Esophagus squamous epithelium (tissue), 4 donors: ENCODE data around the gene KRTAP2-2.

ENCODE experiments used
- POLR2A ChIP-seq, 4 donors: fragments of 450-650 bp; IDR thresholded peaks; one replicate each; pipeline ENCODE4 v1.6.1; 2017; ENCODE audit warnings: antibody characterized with exemption in 4 of 4, mild to moderate bottlenecking in 4 of 4, moderate library complexity in 3 of 4
- TF ChIP-seq, protein P1 (sequence below), 6 experiments: fragments of 450-650 bp in 4 of 6; fragments of 200-600 bp in 2 of 6; sonication (generic) in 2 of 6; IDR thresholded peaks; one replicate each; pipeline ENCODE4 v1.5.1; 2016 to 2019; ENCODE audit warnings: antibody characterized with exemption in 6 of 6, mild to moderate bottlenecking in 4 of 6, moderate library complexity in 4 of 6

DNA sequence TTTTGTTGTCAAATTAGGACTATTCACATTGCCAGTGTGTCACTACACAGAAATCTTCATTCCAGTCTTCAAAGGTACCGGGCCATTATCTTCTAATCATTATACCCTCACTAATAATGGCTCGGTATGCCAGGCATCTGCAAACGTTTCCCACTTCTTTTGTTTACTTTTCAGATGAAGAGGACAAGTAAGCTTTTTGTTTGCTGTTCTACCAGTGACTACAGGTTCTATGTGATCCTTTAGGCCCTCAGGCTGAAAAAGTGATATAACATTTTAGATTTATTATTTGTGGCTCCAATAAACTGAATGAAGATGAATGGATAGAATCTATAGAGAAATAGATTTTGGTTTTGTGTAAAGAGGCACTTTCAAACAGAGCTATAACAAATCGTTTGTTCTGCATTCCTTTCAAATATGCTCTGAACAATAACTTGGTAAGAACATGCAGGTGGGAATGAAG, 45.7 kb downstream of the KRTAP2-2 start:
- TF ChIP-seq, protein P1, sequence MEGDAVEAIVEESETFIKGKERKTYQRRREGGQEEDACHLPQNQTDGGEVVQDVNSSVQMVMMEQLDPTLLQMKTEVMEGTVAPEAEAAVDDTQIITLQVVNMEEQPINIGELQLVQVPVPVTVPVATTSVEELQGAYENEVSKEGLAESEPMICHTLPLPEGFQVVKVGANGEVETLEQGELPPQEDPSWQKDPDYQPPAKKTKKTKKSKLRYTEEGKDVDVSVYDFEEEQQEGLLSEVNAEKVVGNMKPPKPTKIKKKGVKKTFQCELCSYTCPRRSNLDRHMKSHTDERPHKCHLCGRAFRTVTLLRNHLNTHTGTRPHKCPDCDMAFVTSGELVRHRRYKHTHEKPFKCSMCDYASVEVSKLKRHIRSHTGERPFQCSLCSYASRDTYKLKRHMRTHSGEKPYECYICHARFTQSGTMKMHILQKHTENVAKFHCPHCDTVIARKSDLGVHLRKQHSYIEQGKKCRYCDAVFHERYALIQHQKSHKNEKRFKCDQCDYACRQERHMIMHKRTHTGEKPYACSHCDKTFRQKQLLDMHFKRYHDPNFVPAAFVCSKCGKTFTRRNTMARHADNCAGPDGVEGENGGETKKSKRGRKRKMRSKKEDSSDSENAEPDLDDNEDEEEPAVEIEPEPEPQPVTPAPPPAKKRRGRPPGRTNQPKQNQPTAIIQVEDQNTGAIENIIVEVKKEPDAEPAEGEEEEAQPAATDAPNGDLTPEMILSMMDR (IDR thresholded peaks at IDR 0.05): no peak
- no peak for TF ChIP-seq POLR2A (IDR thresholded peaks at IDR 0.05)
